Left lobe of liver (tissue), 2 donors: ENCODE results near the gene PACS2. TPM values are rescaled to one million over a fixed set of nuclear protein-coding genes. Genes with fewer than 3 reads are reported as not detected.
"Not testable (repeated sequence)": the region's sequence is repeated elsewhere in the genome, so short reads cannot be mapped to it uniquely, and the experiment has no call there.

ENCODE experiments used
- ATAC-seq: fragments of 200-7000 bp; cut with Tn5 transposase; one replicate; pipeline ENCODE4 v1.9.1; 2020; ENCODE audit warnings: mild to moderate bottlenecking, moderate library complexity
- DNase-seq: peaks from one replicate; pipeline ENCODE4 v3.0.0-alpha.2; 2020; ENCODE audit warnings: low spot score
- total RNA-seq: library from RNA; stranded (reverse); gene quantifications from one replicate; pipeline ENCODE4 v1.2.1, GENCODE V29; 2021
- donor health status: DM: no; HTN: no; CAD: no; lungs with moderate emphysema.
- donor health status: DM: no; HTN: yes; CAD: no.

The PACS2 gene
- total RNA-seq, 1 donor from 2014 or later = 26.6 TPM

DNA sequence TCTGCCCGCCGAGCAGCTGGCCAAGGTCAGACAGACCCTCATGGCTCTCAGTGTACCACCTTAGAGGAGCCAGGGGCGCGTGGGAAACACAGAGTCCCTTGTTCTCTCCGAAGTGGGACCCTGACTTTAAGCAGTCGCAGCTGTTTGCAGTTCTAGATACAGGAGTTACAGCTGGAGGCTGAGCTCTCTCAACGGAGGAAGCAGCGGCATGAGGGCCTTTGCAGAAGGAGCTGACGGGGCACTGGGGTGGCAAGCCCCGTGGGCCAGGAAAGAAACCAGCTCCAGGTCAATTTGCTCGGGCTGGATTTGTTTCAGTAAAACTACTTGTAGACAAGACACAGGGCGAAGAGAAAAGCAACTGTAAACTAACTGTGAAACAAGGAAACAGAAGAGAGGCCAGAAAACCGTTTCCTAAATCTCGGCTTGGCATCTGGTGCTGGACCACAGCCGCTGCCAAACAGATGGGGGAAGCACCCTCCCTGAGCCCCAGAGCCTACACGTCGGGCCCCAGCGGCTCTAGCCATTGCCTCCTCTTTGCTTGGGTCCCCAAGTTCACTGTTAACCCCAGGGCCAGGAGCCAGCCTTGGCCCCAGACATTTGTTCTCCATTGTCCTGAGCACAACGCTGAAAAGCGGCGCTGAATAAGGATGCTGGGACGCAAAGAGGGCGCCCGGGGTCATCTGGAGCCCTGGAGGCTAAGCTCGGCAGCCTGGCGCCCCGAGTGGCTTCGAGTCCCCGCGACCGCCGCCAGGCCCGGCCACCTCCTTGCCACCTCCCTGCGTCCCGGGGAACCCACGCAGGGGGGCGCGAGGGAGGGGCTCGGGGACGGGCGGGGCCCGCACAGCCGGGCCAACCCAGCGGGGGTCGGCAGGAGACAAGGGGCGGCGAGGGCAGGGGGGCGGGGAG is 914 bp upstream of the PACS2 start:
- DNase-seq (peak; percentile 59), ATAC-seq (peak; percentile 25)

DNA sequence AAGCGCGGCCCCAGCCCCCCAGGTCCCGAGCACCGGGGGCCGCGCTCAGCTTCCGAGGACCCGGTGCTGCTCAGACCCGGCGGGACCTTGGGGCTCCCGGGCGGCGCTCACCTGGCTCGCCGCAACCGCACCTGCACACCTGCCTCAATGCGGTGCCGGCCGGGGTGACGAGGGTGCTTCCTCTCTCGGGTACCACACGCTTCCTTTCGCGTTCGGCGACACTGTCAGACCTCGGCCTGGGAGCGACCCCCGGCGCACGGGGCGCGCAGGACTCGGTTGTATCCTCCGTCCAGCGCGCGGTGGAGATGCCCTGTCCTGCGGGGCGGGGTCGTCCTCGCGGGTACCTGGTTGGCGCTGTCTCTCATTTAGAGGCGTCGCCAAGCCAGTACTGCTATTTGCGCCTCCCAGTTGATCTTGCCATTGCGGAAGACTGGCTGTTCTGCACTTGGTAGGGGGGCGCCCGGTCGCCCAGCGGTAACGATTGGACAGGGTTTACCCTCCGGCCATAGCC is 718 bp downstream of the PACS2 start:
- DNase-seq (peak; percentile 52), ATAC-seq (peak; percentile 31)

DNA sequence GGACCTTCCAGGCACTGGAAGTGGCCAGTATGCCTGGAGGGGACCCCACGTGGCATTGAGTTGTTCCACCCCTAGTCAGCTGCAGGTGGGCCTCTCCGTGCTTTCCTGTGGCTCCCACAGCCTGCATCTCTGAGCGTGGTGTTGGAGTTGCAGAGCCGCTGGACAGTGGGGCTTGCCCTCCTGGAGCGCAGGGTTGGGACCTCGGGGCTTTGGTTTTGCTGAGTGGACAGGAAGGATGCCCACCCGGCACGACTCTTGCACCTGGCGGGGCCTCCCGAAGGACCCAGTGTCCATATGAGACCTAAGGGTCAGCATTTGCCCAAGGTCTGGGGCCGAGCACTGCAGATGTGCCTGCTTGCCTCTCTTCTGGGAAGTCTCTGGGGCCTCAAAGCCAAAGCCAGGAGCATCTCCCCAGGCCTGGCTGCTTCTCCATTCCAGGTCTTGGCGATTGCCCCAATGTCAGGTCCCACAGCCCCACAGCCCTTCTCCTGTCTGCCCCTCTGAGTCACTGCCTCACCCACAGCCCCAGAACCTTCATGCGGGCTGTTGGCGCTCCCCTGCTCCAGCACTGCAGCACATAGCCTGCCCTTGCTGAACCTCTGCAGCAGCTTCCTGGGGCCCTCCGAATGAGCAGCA is 1.5 kb downstream of the PACS2 start:
- DNase-seq (peak; percentile 46), ATAC-seq (no peak)

DNA sequence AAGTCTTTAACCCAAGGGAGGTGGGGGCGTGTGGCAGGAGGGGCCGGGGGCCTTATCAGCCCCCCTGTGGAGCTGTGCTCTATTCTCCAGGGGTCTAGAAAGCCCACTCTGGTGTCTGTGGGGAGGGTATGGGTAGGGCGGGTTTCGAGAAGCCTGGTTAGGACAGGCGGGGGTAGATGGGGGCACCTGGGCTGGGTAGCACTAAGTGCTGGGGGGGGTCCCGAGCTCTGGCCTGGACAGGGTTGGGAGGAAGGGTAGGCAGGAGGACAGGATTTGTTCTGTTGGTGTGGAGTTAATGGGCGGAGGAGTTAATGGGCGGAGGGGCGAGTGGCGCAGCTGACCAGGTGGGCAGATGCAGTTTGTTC is 2.0 kb downstream of the PACS2 start:
- no peak for ATAC-seq

GRCh38 chr14:105316968-105317510 is 2.5 kb downstream of the PACS2 start:
- ATAC-seq (no peak), DNase-seq (no peak)

More for the DNA sequence above, 2.0 kb downstream of the PACS2 start:
- no peak for DNase-seq

DNA sequence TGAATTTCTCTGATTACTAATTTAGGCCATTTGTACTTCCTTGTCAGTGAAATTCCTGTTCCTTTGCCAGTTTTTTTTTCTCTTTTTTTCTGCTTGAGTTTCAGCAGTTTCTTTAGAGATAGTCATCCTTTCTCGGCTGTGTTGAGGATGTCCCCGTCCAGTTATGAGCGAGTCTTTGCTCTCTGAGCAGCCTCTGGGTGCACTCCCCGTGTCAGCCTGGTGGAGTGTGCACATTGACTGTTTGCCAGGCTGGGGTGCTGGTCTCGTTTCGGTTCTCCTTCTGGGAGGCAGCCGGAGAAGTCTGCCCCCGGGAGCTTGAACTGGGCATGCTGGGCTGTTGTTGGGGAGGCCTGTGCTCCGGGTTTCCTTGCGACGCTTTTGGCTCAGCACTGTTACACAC is 3.0 kb downstream of the PACS2 start:
- DNase-seq (peak; percentile 45), ATAC-seq (no peak)

DNA sequence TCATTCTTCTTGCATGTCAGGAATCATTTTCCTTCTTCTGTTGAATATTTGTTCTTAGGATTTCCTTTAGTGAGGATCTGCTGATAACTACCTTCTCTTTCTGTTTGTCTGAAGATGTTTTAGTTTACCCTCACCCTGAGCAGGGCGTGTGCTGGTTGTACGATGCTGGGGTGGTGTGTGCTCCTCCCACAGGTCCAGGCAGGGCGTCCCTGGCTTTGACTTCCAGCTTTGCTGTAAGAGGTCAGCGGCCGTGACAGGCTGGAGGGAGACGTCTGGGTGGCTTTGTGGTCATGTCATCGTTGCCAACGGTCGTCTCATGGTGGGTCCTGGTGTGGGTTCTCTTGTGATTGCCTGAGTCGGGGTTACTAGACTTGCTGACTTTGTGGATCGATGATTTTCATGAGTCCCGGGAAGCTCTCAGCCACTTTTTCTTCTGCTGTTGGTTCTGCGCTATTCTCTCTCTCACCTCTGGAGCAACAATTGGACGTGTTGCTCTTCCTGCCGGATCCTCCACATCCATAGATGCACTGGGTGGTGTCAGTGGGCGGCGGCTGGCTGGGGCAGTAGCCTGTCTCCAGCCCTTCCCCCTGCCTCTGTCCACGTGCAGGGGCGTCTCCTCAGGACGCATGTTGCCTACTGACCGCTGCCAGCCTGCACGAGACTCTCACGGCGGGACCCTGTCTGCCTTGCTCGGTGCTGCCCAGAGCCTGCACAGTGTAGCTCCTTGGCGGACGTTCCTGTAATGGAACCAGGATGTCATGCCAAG is 8.4 kb downstream of the PACS2 start:
- DNase-seq = no peak
- ATAC-seq = no peak

DNA sequence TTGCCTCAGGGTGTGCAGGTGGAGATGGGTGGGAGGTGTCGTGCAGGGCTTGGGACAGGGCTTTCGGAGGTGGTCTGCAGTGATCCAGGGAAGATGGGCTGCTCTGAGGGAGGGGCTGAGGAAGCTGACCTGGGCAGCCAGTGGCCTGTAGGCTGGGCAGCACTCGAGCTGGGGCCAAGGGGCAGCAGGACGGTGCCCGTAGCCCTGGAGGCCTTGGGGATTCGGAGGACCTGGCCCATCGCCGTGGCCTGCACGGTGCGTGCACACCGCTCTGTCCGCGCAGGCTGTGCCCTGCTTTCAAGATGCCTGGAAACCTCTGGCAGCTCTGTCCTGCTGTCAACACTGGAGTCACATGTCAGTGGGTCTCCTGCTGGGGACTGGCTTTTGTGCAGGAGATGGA is 9.1 kb downstream of the PACS2 start:
- DNase-seq = no peak
- no peak for ATAC-seq

GRCh38 chr14:105324080-105324778 is 9.7 kb downstream of the PACS2 start:
- ATAC-seq = no peak
- DNase-seq = no peak

DNA sequence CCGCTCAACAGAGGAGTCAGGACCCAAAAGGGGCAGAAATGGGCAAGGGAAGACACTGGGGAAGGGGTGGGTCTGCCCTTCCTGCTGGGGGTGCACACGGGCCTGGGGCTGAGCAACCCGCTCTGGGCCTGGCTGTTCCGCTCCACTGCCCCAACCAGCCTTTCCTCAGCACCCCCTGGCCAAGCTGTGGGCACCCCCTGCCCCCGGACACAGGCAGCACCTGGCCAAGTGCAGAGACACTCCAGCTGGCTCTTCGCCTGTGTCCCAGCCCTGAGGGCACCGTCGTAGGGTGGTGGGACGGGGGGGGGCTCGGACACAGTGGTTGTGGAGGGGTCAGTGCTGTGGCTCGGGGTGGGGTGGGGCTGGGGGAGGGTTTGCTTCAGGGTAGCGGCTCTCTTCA is 10.3 kb downstream of the PACS2 start:
- DNase-seq = no peak

DNA sequence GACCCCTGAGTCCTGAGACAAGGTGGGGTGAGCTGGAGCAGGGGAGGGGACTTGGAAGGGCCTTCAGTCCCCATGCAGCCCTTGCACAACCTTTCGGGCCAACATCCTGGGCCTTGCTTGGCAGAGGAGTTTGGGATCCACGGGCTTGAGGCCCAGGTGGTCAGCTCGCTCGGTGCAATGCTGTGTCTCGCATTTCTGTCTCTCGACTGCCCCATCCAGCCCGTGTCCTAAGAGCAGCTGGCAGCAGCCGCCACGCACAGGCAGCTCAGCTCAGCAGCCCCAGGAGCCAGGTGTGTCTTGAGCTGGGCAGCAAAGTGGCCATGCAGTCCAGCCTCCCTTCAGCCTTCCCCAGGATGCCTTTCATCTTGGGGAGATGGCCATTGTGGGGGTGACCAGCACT is 10.8 kb downstream of the PACS2 start:
- ATAC-seq (no peak), DNase-seq (no peak)

More for the DNA sequence above, 10.3 kb downstream of the PACS2 start:
- no peak for ATAC-seq

DNA sequence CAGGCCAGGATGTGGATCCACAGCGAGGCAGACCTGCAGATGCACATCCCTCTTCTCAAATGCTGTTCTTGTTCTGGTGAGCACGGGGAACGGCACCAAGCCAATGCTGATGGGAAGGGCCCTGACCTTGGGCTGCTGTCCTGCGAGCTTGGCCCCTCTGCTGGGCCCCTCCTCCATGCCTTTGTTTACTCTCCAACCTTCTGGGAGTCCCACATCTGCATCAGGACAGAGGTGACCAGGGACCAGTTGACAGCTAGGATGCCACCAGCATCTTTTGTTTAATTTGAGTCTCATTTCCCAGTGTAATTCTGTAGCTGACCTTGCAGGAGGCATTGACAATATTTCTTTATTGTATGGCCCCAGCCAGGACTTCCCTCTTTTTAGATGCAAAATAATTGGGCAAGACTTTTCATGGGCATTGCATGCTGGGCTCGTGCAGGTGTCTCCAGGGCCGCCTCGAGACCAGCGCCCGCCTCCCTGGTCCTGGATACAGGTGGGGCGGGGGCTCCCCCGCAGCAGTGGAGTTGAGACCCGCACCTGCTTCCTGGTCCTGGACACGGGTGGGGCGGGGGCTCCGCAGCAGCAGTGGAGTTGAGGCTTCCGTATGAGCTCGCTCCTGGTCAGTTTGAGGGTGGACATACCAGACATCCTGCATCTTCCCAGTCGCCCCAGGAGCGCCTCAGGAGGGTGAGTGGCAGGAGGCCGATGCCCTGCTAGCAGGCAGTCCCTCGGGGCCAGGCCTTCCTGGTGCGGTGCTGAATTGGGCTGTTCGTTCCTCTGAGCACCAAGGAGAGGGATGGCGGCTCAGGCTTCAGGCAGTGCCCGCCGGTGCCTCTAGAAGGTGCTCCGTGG is 11.4 kb downstream of the PACS2 start:
- DNase-seq = no peak
- no peak for ATAC-seq

- DNase-seq (no peak), ATAC-seq (no peak)
These were observed 12.0 kb downstream of the PACS2 start for GRCh38 chr14:105326568-105326867.

- ATAC-seq = no peak
- DNase-seq = no peak
These were observed 12.5 kb downstream of the PACS2 start for GRCh38 chr14:105326891-105327694.

DNA sequence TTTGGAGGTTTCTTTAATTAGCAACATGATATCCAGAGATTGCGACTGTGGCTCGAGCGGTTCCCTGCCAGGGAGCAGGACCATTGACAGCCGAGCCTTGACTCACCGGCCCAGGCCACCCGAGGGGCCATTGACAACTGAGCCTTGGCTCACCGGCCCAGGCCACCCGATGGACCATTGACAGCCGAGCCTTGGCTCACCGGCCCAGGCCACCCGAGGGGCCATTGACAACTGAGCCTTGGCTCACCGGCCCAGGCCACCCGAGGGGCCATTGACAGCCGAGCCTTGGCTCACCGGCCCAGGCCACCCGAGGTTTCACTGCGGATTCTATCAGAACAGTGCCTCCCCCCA is 13.1 kb downstream of the PACS2 start:
- not testable (repeated sequence) for DNase-seq

DNA sequence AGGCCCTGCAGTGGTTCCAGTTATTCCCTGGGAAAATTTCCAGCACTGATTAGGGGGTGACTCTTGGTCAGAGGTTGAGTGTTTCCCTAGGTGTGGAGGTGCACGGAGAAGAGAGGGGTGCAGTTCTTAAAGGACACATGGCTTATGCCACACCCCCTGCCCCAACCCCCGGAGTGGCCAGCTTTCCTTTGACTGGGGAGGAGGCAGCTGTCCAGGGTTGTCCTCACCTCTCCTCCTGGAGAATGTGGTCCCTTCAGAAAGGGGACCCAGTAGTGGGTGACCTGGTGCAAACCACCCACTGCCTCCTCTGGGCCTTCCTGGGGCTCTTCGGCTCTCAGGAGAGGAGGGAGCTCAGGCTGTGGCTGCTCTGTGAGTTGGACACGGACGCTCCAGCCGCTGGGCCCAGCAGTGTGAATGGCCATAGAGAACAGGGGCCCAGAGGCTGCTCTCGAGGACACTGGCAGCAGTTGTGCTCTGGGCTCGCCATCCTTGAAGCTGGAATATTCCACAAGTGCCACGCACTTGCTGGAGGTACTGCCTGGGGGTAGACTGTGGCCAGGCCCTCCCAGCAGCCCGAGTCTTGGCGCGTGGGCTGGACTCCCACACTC is 13.6 kb downstream of the PACS2 start:
- ATAC-seq = peak; percentile 33
- no peak for DNase-seq

More for the DNA sequence above, 13.1 kb downstream of the PACS2 start:
- ATAC-seq = not testable (repeated sequence)

DNA sequence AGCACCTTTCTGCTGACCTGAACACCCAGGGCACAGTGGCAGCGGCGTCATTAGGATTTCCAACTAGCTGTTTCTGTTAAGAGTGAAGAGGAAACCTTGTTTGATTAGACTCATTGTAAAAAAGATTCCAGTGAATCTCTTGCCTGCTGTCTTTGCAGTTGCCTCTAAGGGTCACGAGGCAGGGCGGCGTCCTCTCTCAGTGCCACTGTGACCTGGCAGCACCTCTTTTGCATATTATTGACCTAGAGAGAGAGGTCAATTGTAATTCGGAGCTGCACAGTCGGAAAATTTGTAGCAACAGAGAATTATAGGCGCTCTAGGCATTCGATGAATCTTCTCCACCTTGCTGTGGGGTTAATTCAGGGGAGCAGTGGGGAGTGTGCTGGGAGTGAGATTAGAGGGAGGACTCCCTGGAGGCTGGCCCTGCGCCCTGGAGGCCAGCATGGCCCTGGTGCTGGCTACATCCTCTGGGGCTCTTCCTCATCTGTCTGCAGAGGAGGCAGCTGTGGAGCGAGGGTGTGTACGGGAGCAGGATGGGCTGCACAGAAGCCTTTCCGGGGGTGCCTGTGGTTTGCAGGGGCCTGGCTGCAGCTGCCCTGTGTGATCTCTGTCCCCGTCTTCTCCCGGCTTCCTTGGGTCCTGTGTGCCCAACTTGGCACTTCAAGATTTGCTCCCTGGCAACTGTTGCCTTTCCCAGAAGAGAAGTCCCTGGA is 14.3 kb downstream of the PACS2 start:
- ATAC-seq = peak; percentile 74
- no peak for DNase-seq
